Psoas muscle (tissue), 8 donors: ENCODE measurements around the gene PLPP4. TPM values are rescaled to one million over a fixed set of nuclear protein-coding genes. Genes with fewer than 3 reads are reported as not detected.

Source experiments
- ATAC-seq, 4 donors: fragments of 200-7000 bp; cut with Tn5 transposase; one replicate each; pipeline ENCODE4 v1.9.1; 2020; ENCODE audit warnings: moderate library complexity in 3 of 4, mild to moderate bottlenecking in 2 of 4
- DNase-seq, 2 donors: peaks; one replicate each; pipeline ENCODE4 v3.0.0-alpha.2; 2020
- H3K27ac ChIP-seq: fragments of 200-600 bp; one replicate; pipeline ENCODE4 v1.8.0; 2022
- H3K27me3 ChIP-seq, 3 donors: fragments of 200-600 bp in 1 of 3; one replicate each; pipeline versions ENCODE4 v1.6.1 to v1.8.0; 2013 to 2022; ENCODE audit warnings: low read length in 2 of 3, mild to moderate bottlenecking in 2 of 3, moderate library complexity in 1 of 3; ENCODE audit not compliant: insufficient read depth in 3 of 3
- H3K36me3 ChIP-seq, 2 donors: fragments of 200-600 bp in 1 of 2; one replicate each; pipeline versions ENCODE4 v1.6.1 to v1.8.0; 2013 to 2022; ENCODE audit warnings: low read depth in 1 of 2, mild to moderate bottlenecking in 1 of 2, moderate library complexity in 1 of 2; ENCODE audit not compliant: insufficient read depth in 1 of 2
- H3K4me1 ChIP-seq: fragments of 200-600 bp; one replicate; pipeline ENCODE4 v1.8.0; 2022
- H3K4me3 ChIP-seq: fragments of 200-600 bp; one replicate; pipeline ENCODE4 v1.8.0; 2022; ENCODE audit warnings: mild to moderate bottlenecking
- H3K9me3 ChIP-seq: fragments of 200-600 bp; one replicate; pipeline ENCODE4 v1.8.0; 2022
- CTCF ChIP-seq: fragments of 200-600 bp; IDR thresholded peaks from one replicate; pipeline ENCODE4 v1.8.0; 2022; ENCODE audit warnings: antibody characterized with exemption
- WGBS, 3 donors: extraction: QIAGEN DNeasy Blood & Tissue Kit; methylation state at CpG; one replicate each; pipeline versions ENCODE4 v1.1.6 to v1.1.7; 2013; 5-methylcytosine and 5-hydroxymethylcytosine counted together
- intact Hi-C, 2 donors: fragments of 100-400 bp; cut with DNase I; formaldehyde crosslinking; loops; one replicate each; pipeline versions ENCODE4 v1.11.0 to v1.14.2; 2022
- polyA plus RNA-seq, 3 donors: library from polyadenylated mRNA; stranded (reverse); fragments of 200-250 nt; gene quantifications; one replicate each; pipeline ENCODE4 v1.2.3, GENCODE V29; 2013
- total RNA-seq, 4 donors: library from RNA; stranded (reverse); fragmentation: NEBNext Ultra II Directional in 2 of 4; extraction: Animal tissue kit (Norgen Biotek cat#: 25700) in 2 of 4; gene quantifications; one replicate each; pipeline versions ENCODE4 v1.2.1 to v1.2.4, GENCODE V29; 2021 to 2023
- donor health status: healthy with polysubstance abuse.
- donor health status: DM: no; HTN: no; CAD: no; lungs with moderate emphysema.
- donor health status: Bipolar disorder and iron deficiency.
- donor health status: healthy.
- donor health status: DM: yes; HTN: yes; CAD: no.
- donor health status: DM: no; HTN: no; CAD: no.
- donor health status: DM: no; HTN: no; CAD: no.
- donor health status: DM: yes; HTN: yes; CAD: no.

PLPP4 gene
- total and polyA plus RNA-seq, 7 donors = not detected

- no peaks in the 10 kb centered on the region for H3K27me3 ChIP-seq
- DNase-seq = no peak
- H3K4me1 ChIP-seq = no peaks in the 10 kb centered on the region
- 83 to 85% (median 84%) methylated on average over 11 of the region's 11 CpGs for WGBS, 3 donors
- ATAC-seq = no peak
- no peak for TF ChIP-seq CTCF
- no peaks in the 10 kb centered on the region for H3K36me3 ChIP-seq
- no peak overlapping the region for H3K27ac ChIP-seq
- intact Hi-C loops = no loop called here
- no peaks in the 10 kb centered on the region for H3K9me3 ChIP-seq
- H3K4me3 ChIP-seq = no peak overlapping the region
Measured at GRCh38 chr10:120493411-120494312, 36.6 kb downstream of the PLPP4 start.

DNA sequence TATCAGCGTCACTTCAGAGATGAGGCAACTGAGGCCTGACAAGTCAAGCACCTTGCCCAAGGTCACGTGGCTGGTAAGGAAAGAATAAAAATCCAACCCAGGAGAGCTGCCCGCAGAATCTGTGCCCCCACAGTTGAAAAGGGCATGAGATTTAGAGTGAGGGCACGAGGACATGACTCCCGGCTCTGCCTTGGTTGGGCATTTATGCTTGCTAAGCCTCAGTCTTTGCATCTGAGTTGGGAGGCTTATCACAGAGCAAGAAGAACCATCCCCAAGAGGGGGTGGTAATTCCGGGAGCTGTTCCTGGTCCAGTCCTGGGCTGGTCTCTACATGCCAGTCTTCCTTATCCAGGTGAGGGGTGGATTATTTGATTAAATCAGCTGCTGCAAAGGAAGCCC is 37.3 kb downstream of the PLPP4 start:
- Histone ChIP-seq H3K36me3 (no peaks in the 10 kb centered on the region), H3K4me1 (no peaks in the 10 kb centered on the region), H3K9me3 (no peaks in the 10 kb centered on the region), H3K27ac (no peak overlapping the region), H3K27me3 (no peaks in the 10 kb centered on the region), H3K4me3 (no peak overlapping the region)
- WGBS, 3 donors = 81 to 85% (median 83%) methylated on average over 6 of the region's 6 CpGs
- TF ChIP-seq CTCF = no peak
- ATAC-seq = no peak
- intact Hi-C loops = no loop called here
- no peak for DNase-seq

DNA sequence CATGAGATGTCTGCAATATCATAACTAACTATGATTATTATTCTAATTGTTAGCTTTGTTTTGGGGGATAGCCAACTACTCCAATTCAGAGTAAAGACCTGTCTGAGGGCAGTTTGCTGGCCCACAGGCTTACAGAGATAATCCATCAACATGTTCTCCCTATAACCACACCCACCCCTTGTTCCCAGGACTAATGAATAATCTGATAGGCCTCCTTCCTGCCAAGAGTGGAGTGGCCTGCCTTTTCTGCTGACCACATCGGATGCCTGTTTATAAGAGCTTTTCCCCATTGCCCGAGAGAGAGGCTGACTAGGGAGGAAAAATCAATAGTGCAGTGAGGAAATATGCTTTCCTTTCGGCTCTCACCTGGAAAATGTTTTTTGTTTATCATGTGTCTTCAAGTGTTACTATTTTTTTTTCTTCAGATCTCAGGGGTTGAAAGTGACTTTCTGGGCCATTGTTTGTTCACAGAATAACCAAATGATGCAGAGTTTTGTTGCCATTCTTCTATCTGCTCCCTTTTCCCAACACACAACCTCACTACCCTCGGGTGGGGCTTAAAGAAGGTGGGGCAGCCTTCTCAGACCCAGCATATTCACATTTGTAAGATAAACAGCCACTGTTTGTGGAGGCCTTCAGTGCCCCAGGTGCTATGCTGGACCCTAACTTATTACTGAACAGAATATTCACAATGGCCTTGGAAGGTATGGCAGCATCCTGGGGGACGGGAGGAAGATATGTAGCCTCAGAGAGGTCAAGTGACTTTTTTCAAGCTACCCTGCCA is 38.4 kb downstream of the PLPP4 start:
- Histone ChIP-seq H3K36me3 (no peaks in the 10 kb centered on the region), H3K27me3 (no peaks in the 10 kb centered on the region), H3K4me1 (no peaks in the 10 kb centered on the region), H3K9me3 (no peaks in the 10 kb centered on the region), H3K27ac (no peak overlapping the region), H3K4me3 (no peak overlapping the region)
- no peak for TF ChIP-seq CTCF
- 52 to 56% (median 54%) methylated on average over 5 of the region's 5 CpGs for WGBS, 3 donors
- intact Hi-C loops = no loop called here
- ATAC-seq (no peak), DNase-seq (no peak)

GRCh38 chr10:120499883-120500282 is 42.9 kb downstream of the PLPP4 start:
- H3K9me3 ChIP-seq = no peaks in the 10 kb centered on the region
- H3K27me3 ChIP-seq = no peaks in the 10 kb centered on the region
- intact Hi-C loops = no loop called here
- no peaks in the 10 kb centered on the region for H3K36me3 ChIP-seq
- ATAC-seq (no peak), DNase-seq (no peak)
- H3K4me3 ChIP-seq = no peak overlapping the region
- no peak for TF ChIP-seq CTCF
- 56 to 74% (median 70%) methylated on average over 3 of the region's 3 CpGs for WGBS, 3 donors
- no peak overlapping the region for H3K27ac ChIP-seq
- no peaks in the 10 kb centered on the region for H3K4me1 ChIP-seq
